SW480 (cell line): ENCODE data around the gene CUX1.

Experiments
- DNase-seq: peaks from one replicate; pipeline ENCODE4 v3.0.0-alpha.2; 2016; ENCODE audit warnings: low spot score

CUX1 gene

GRCh38 chr7:101936611-101937231, 119.3 kb downstream of the CUX1 start:
- no peak for DNase-seq

- DNase-seq = no peak
These were observed 120.5 kb downstream of the CUX1 start for GRCh38 chr7:101937717-101938514.

DNA sequence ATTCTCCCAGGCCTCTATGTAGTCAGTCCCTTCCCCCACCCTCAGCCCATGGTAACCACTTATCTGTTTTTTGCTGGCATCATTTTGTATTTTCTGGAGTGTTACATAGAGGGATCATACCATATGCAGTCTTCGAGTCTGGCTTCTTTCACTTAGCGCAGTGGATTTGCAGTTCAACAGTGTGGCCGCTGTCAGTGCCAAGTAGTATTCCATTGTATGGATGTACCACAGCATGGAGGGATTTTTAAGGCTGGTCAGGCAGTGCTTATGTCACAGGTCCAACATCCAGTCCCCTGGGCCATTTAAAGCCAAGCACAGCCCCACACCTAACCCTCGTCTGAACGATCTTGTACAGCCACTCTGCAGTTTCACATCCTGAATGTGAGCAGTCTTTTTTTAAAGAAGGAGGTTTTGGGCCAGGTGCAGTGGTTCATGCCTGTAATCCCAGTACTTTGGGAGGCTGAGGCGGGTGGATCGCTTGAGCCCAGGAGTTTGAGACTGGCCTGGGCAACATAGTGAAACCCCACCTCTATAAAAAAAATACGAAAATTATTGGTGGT, 121.8 kb downstream of the CUX1 start:
- no peak for DNase-seq

- DNase-seq = no peak
These were observed 122.7 kb downstream of the CUX1 start for GRCh38 chr7:101940151-101940550.

- no peak for DNase-seq
These were observed 123.4 kb downstream of the CUX1 start for GRCh38 chr7:101940830-101941229.

DNA sequence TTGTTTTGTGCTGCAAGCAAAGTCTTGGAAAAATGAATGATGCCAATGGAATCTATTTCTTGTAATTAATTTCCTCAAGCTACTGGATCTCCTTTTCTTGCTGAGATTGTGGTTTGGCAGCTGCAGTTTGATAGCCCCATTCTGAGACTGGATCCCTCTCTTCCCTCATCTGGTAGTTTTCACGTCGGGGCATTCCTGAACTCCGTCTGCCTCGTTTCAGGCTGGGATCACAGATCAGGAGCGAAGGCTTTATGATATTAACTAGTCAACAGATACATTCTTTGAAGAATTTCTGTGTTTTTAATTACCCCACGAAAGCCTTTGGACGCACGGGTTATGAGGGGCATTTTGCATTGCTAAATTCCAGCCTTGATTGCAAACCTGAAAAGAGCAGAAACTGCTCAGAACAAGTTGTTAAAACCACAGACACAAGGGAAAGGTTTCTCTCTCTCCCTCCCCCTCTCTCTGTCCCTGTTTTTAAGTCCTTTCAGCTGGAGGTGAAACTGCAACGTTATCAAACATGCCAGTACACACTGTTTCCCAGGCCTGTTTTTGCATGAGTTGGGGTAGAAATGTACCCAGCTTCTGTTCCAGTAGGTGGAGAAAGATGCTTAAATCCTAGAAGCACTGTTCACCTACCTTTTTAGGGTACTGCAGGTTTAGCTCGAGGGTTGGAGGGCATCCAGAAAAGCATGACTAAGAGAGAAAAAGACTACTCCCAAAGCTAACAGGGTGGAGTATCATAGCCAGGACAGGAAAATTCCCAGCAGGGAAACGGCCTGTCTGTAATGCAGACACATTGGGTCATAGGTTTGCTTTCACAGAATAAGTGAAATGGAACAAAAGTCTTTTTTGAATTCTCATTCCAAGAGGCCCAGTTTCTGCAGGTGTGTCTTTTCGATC, 124.3 kb downstream of the CUX1 start:
- DNase-seq = peak; percentile 58

DNA sequence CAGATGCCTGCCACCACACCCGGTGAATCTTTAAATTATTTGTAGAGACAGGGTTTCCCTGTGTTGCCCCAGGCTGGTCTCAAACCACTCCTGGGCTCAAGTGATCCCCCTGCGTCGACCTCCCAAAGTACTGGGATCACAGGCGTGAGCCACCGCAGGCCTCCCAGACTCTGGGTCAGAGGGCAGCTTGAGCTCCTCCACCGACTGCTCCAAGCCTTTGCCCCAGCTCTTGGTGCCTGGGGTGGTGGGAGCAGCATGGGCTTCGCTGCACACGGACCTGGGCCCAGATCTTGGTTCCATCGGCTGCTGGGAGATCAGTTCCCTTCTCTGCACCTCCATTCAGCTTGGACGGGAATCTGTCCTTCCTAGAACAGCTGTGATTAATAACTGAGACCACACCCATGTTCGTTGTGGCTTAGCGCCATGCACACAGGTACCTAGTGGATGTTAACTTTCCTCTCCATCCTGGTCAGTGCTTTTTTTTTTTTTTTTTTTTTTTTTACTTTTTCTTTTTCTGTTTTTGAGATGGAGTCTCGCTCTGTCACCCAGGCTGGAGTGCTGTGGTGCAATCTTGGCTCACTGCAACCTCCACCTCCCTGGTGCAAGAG, 125.3 kb downstream of the CUX1 start:
- no peak for DNase-seq

- no peak for DNase-seq
These were observed 125.9 kb downstream of the CUX1 start for GRCh38 chr7:101943306-101943705.

GRCh38 chr7:101943889-101944600, 126.6 kb downstream of the CUX1 start:
- DNase-seq = no peak

DNA sequence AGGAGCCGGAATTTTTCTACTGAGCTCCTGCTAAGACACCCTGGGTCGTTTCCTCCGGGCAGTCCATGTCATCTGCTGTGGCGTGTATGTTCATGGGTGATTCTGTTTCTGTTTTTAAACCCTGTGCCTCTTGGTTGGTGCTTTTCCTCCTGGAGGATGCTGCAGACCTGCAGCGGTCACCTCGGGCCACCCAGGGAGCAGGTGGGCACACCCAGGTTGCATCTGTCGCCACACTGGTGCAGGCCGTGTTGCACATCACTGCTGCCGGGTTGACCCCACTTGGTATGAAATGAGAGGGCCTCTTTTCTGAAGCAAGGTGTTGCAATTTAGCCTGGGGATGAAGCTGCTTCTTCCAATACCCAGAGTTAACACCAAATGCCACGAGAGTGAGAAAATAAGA, 127.2 kb downstream of the CUX1 start:
- DNase-seq = no peak

GRCh38 chr7:101945034-101945758, 127.8 kb downstream of the CUX1 start:
- no peak for DNase-seq

DNA sequence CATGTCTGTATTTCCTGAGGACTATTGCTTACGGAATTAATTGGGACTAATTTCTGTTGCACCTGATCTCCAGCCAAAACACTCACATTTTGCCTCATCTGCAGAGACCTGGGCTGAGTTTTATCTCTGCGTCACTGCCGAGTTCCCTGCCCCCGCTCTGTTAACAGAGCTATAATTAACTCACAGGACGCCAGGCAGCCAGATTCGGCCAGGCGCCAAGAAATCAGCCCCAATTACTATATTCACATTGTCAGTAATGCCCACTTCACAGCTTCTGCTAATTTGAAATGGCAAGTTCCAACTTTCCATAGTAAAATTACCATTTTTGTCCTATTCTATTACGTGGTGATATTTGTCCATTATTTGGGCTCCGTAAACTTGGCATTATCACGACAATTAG, 130.5 kb downstream of the CUX1 start:
- DNase-seq = no peak

- no peak for DNase-seq
These were observed 131.2 kb downstream of the CUX1 start for GRCh38 chr7:101948650-101949049.

DNA sequence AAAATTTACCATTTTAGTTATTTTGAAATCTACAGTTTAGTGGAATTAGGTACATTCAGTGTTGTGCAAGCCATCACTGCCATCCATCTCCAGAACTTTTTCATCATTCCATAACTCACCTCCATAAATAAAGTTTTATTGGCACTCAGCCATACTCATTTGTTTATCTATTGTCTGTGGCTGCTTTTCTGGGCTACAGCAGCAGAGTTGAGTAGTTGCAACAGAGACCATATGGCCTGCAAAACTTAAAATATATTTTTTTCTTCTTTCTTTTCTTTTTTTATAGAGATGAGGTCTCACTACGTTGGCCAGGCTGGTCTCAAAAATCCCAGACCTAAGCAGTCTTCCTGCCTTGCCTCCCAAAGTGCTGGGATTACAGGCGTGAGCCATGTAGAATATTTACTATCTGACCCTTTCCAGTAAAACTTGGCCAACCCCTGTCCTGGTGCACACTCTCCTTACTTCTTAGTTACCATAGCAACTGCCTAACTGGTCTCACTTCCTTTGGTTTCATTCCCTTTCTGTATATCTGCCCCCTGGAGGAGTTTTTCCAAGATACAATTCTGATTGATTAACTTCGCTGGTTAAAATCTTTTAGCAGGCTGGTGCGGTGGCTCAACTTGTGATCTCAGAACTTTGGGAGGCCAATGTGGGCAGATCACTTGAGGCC, 133.2 kb downstream of the CUX1 start:
- peak; percentile 44 for DNase-seq

- no peak for DNase-seq
These were observed 134.3 kb downstream of the CUX1 start for GRCh38 chr7:101951757-101952156.

- DNase-seq = no peak
These were observed 135.2 kb downstream of the CUX1 start for GRCh38 chr7:101952355-101953247.

- DNase-seq = no peak
These were observed 135.9 kb downstream of the CUX1 start for GRCh38 chr7:101953248-101953819.

DNA sequence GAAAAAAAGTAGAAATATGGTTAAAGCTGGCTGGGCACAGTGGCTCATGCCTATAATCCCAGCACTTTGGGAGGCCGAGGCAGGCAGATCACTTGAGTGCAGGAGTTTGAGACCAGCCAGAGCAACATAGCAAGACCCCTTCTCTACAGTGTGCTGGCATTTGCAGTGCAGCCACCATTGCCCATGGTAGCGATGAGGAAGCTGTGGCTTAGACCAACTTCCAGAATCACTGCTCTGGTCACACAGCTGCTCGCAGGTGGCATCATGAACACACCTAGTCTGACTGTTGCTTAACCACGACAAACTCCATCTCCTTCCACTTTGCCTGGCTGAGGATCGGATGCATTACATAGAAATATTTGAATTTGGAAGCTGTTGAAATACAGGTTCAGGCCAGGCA, 137.1 kb downstream of the CUX1 start:
- no peak for DNase-seq

DNA sequence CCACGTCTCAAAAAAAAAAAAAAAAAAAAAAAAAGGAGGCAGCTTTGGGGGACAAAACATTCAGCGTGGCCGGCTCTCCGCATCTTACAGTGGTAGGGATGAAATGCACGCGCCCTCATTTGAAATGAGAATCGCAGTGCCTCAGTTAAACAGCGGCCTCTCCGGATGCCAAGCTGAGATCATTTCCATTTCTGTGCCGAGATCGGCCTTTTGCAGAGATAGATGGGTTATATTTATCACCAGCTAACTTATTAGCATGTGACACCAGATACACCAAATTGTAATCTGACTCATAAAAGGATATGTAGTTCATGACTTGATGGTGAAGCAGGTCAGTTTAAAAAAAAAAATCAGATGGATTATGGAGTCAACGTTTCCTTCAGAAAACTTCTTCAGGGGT, 138.7 kb downstream of the CUX1 start:
- DNase-seq = no peak
